Stimulated activated CD4-positive, alpha-beta T cell treated with anti-CD3 and anti-CD28 coated beads, Interleukin-15, amount 100 ng/mL, for 24 hours (primary cell): Measurements from ENCODE around the gene CHMP4B.
A peak's percentile ranks its signal among the peaks of the same experiment; 100 is the strongest.

Experiments
- DNase-seq: peaks from one replicate; pipeline ENCODE4 v3.0.0-alpha.2; 2020

Gene CHMP4B, protein sequence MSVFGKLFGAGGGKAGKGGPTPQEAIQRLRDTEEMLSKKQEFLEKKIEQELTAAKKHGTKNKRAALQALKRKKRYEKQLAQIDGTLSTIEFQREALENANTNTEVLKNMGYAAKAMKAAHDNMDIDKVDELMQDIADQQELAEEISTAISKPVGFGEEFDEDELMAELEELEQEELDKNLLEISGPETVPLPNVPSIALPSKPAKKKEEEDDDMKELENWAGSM

GRCh38 chr20:33810885-33811775, at the start of gene CHMP4B:
CHMP4B (plus strand) TSS chr20:33811348; CDS start chr20:33811469, 121 bp downstream.
- DNase-seq = peak; percentile 99

GRCh38 chr20:33761698-33762250, 49.4 kb upstream of the CHMP4B start:
- DNase-seq = no peak

GRCh38 chr20:33765099-33765498, 46.0 kb upstream of the CHMP4B start:
- DNase-seq = no peak

DNA sequence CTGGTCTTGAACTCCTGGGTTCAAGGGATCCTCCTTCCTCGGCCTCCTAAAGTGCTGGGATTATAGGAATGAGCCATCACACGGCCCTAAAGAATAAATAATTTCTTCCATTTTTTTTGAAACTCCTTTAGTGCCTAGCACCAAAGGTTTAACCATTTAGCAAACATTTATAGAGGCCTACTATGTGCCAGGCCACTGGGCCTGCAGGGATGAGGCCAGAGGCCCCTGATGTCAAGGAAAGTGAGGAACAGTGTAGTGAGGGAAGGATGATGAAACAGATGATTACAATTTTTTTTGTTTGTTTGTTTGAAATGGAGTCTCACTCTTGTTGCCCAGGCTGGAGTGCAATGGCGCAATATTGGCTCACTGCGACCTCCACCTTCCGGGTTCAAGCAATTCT, 45.6 kb upstream of the CHMP4B start:
- DNase-seq = no peak

DNA sequence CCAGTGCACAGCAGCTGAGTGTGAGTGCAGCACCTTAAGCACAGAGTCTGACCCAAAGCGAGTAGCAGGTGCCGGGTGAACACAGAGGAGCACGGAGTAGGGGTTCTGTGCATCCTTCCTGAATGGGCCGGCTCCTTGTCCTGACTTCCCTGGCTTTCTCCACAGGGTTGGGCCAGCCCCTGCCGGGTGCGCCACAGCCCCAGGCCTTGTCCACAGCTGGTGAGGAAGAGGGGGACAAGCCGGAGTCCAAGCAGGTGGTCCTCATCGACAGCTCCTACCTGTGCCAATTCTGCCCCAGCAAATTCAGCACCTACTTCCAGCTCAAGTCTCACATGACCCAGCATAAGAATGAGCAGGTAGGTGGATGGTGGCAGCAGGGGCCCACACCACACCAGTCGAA, 44.5 kb upstream of the CHMP4B start:
- DNase-seq = no peak

- DNase-seq = no peak
Observed at GRCh38 chr20:33767777-33768138, 43.4 kb upstream of the CHMP4B start.

- no peak for DNase-seq
Observed at GRCh38 chr20:33769043-33769442, 42.1 kb upstream of the CHMP4B start.

DNA sequence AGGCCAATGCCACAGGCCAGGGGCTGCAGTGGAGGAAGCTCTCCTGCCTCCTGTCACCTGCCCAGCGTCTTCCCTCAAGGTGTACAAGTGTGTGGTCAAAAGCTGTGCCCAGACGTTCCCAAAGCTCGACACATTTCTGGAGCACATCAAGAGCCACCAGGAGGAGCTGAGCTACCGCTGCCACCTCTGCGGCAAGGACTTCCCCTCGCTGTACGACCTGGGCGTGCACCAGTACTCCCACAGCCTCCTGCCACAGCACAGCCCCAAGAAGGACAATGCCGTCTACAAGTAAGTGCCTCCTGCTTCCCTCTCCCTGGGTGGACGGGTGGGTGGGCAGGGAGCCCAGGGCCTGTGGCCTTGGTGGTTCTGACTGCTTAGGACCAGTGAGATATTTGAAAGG, 41.1 kb upstream of the CHMP4B start:
- DNase-seq = no peak

- no peak for DNase-seq
Observed at GRCh38 chr20:33771938-33772337, 39.2 kb upstream of the CHMP4B start.

- no peak for DNase-seq
Observed at GRCh38 chr20:33772439-33772838, 38.7 kb upstream of the CHMP4B start.

DNA sequence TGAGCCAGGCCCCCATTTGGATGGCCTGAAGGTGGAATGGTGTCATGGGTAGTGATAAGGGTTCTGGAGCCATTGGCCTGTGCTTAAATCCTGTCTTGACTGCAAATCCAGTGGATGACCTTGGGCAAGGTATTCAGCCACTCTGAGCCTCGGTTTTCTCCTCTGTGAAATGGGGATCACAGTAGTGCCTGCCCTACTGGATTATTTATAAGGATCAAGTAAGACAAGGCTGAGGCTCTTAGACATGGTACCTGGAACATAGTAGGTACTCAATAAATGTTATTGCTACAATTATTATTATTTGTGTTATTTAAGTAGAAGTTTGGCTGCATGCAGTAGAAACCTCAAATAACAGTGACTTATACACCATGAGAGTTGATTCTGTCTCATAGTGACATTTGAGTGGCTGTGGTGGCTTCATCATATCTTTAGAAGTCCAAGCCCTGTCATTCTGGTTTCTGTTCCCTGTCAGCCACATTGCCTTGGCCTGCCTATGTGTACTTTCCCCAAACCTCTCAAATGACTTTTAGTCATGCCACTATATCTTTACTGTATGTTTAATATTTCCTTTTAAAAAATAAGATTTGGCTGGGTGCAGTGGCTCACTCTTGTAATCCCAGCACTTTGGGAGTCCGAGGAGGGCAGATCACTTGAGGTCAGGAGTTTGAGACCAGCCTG, 37.6 kb upstream of the CHMP4B start:
- DNase-seq = peak; percentile 22

DNA sequence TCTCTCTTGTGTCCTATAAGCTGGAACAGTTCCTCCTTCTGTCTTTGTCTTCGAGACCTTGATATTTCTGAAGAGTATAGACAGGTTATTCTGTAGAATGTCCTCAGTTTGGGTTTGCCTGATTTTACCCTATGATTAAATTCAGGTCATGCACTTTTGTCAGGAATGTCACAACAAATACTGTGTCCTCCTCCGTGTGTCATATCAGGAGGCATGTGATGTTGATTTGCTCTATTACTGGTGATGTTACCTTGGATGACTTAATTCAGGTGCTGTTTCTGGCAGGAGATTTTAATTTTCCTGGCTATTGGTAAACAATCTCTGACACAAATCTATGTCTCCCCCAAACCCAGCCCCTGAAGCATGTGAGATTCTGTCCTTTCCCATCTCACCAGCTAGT, 33.3 kb upstream of the CHMP4B start:
- DNase-seq = no peak

DNA sequence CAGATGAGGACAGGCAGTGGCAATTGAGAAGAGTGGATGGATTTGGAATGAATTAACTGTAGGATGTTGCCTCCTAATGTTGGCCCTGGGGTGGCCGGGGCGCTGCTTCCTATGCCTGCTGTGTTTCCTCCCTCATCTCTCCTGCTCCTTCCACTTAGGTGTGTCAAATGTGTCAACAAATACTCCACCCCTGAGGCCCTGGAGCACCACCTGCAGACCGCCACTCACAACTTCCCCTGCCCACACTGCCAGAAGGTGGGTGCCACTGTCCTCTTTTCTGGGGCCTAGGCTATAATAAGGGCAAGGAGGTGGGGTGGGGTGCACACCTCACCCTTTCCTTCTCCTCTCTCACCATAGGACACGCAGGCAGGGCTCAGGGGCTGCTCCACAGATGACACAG, 30.0 kb upstream of the CHMP4B start:
- no peak for DNase-seq

GRCh38 chr20:33781945-33782344, 29.2 kb upstream of the CHMP4B start:
- DNase-seq = no peak

DNA sequence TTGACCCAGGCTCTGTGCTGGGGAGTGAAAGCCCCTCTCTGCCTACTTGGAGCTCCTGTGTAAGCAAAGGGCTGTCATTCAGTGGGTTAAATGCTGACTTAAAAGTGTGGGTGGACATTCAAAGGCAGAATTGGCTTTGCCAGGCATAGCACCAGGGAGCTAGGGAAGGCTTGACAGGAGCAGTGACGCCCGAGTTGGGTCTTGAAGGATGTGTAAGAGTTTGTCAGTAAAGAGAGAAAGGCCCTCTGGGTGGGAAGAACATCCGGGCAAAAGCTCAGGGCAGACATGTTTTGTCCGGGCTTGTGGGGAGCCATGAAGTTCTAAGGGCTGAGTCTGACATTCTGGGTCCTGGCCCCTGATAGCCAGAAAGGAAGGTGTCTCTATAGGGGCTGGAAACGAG, 27.9 kb upstream of the CHMP4B start:
- DNase-seq = no peak

DNA sequence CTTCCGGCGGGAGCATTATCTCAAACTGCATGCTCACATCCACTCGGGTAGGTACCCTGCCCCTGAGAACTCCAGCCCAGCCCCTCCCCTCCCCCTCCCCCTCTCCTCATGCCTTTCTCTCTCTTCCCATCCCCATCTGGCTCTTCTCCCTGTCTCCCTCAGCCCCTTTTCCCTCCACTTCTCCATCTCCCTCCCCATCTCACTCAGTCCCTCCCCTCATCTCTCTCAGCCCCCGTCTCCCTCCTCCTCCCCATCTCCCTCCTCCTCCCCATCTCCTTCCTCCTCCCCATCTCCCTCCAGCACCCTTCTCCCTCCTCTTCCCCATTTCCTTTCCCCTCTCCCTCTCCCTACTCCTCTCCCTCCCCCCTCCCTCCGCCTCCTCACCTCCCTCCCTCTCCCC, 27.3 kb upstream of the CHMP4B start:
- DNase-seq = no peak

DNA sequence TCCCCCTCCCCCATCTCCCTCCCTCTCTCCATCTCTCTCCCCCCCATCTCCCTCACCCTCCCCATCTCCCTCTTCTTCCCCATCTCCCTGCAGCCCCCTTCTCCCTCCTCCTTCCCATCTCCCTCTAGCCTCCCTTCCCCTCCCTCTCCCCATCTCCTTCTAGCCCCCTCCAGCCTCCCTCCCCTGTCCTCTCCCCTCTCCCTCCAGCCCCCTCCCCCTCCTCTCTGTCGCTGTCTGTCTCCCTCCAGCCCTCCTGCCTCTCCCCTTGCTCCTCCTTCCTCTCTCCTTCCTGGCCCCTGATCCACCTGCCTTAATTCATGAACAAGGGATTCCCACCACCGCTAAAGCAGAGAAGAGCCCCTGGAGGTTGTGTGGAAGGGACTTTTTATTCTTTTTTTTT, 26.9 kb upstream of the CHMP4B start:
- DNase-seq = no peak

- no peak for DNase-seq
Observed at GRCh38 chr20:33785503-33785902, 25.6 kb upstream of the CHMP4B start.

- DNase-seq = no peak
Observed at GRCh38 chr20:33787253-33787891, 23.8 kb upstream of the CHMP4B start.

- DNase-seq = no peak
Observed at GRCh38 chr20:33788351-33789049, 22.6 kb upstream of the CHMP4B start.

DNA sequence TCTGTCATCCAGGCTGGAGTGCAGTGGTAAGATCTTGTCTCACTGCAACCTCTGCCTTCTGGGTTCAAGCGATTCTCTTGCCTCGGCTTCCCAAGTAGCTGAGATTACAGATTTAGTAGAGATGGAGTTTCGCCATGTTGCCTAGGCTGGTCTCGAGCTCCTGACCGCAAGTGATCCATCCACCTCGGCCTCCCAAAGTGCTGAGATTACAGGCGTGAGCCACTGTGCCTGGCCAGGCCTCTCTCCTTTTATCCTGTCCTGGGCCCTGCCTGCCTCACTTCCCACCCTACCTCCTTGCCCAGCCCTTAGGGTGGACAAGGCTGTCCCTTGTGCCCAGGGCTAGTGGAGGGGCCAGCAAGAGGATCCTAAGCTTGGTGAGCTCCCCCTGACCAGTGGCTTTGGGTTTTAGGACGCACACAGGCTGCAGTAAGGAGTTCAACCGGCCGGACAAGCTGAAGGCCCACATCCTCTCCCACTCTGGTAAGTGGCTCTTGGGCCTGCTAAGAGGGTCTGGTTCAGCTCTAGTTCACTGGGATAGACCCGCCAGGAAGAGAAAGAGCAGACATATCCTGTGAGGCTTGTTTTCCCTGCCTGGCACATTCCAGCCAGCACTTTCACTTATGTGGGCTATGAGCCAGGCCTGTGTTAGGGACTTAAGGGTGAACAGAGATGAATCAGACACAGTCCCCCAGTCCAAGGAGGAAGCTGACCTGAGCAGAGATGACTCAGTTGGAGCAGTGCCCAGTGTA, 21.9 kb upstream of the CHMP4B start:
- DNase-seq = no peak

DNA sequence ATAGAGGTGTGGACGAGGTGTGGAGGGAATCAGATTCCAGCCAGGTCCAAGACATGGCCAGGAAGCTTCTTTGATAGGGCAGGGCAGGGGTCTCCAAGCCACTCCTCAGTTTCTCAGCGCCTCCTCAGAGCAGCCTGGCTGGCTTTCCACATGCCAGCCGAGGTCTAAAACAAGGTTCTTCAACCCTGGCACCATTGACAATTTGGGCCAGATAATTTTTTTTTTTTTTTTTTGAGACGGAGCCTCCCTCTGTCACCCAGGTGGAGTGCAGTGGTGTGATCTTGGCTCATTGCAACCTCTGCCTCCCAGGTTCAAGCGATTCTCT, 21.3 kb upstream of the CHMP4B start:
- no peak for DNase-seq
